Astrocyte (in vitro differentiated cells and primary cell): Measurements from ENCODE around the gene CFAP99.

Source experiments
- CTCF ChIP-seq: IDR thresholded peaks from 2 replicates; pipeline ENCODE4 v1.5.1; 2011; ENCODE audit warnings: low read depth, mild to moderate bottlenecking, inconsistent platforms, low read length, moderate library complexity; ENCODE audit not compliant: insufficient read depth
- EZH2 ChIP-seq: IDR thresholded peaks from 2 replicates; pipeline ENCODE4 v1.6.1; 2012; ENCODE audit warnings: mild to moderate bottlenecking, low read length, inconsistent platforms; ENCODE audit not compliant: insufficient read depth

DNA sequence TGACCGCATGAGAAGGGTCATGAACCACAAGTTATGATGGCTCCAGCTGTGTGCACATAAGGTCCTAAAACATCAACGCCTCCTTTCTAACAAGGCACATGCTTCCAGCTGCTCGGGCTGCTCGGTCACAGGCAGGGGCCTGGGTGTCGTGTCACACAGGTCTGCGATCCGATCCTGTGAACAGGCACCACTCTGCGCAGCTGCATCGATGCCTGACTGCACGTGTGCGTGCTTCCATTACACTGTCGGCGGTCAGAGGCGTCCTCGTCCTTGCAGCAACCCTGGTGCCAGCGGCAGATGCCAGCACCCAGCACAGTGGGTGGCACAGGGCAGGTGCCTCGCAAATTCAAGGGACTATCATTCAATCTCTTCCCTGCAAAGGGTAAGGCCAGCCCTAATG lies 24.2 kb upstream of the CFAP99 start:
- TF ChIP-seq CTCF = no peak
- TF ChIP-seq EZH2 = no peak
